B cell (primary cell): Measurements from ENCODE around the gene SYNJ2. TPM values are rescaled to one million over a fixed set of nuclear protein-coding genes. Genes with fewer than 3 reads are reported as not detected.

Experiments used
- ATAC-seq: fragments of 200-7000 bp; cut with Tn5 transposase; one replicate; pipeline ENCODE4 v1.10.0; 2021; ENCODE audit warnings: low read depth, mild to moderate bottlenecking, moderate number of reproducible peaks, moderate library complexity
- CTCF ChIA-PET: fragments of 350-600 bp; sonication (Branson Sonifier 250); formaldehyde crosslinking; loops from one replicate; lab custom pipeline; 2021; ENCODE audit warnings: antibody characterized with exemption, inconsistent platforms; lab: Charles Lee
- POLR2A ChIA-PET: fragments of 350-600 bp; sonication (Branson Sonifier 250); formaldehyde crosslinking; loops from one replicate; lab custom pipeline; 2021; ENCODE audit warnings: antibody characterized with exemption; lab: Charles Lee
- DNase-seq: peaks from one replicate; pipeline ENCODE4 v3.0.0; 2013
- H2AFZ ChIP-seq: 2 replicates; pipeline ENCODE4 v1.6.1; 2012; ENCODE audit warnings: mild to moderate bottlenecking, low read depth, low read length; ENCODE audit not compliant: insufficient read depth, poor library complexity, severe bottlenecking
- H3K27ac ChIP-seq, 2 donors: 1 replicate in 1 of 2; 2 replicates in 1 of 2; pipeline ENCODE4 v1.5.1; 2012 to 2013; ENCODE audit warnings: low read length in 2 of 2, mild to moderate bottlenecking in 2 of 2, moderate library complexity in 1 of 2
- H3K27me3 ChIP-seq, 4 experiments: fragments of 200-600 bp in 1 of 4; sonication (generic) in 1 of 4; replicated peaks in 1 of 4; 1 replicate in 2 of 4; 2 replicates in 2 of 4; pipeline versions ENCODE4 v1.6.1 to v1.7.0; 2013 to 2016; ENCODE audit warnings: low read length in 3 of 4, mild to moderate bottlenecking in 2 of 4, mixed read lengths in 1 of 4, moderate library complexity in 1 of 4; ENCODE audit not compliant: insufficient read depth in 4 of 4, control insufficient read depth in 3 of 4; ENCODE audit errors: control extremely low read depth in 1 of 4
- H3K36me3 ChIP-seq, 2 experiments: replicated peaks in 1 of 2; 1 replicate in 1 of 2; 2 replicates in 1 of 2; pipeline versions ENCODE4 v1.6.1 to v1.7.1; 2013; ENCODE audit warnings: low read length in 1 of 2; ENCODE audit not compliant: insufficient read depth in 2 of 2, control insufficient read depth in 1 of 2; ENCODE audit errors: control extremely low read depth in 1 of 2, extremely low read depth in 1 of 2
- H3K4me1 ChIP-seq, 2 donors: fragments of 200-600 bp in 1 of 2; sonication (generic) in 1 of 2; 1 replicate in 1 of 2; 2 replicates in 1 of 2; pipeline versions ENCODE4 v1.5.1 to v1.6.1; 2013 to 2017; ENCODE audit warnings: low read length in 2 of 2; ENCODE audit not compliant: control insufficient read depth in 2 of 2, insufficient read depth in 2 of 2
- H3K4me2 ChIP-seq: replicated peaks from 2 replicates; pipeline ENCODE3; 2012; ENCODE audit warnings: mild to moderate bottlenecking, low read depth, low read length; ENCODE audit not compliant: poor library complexity, severe bottlenecking
- H3K4me3 ChIP-seq, 5 experiments: fragments of 200-600 bp in 1 of 5; sonication (generic) in 1 of 5; 1 replicate in 3 of 5; 2 replicates in 2 of 5; pipeline versions ENCODE4 v1.5.1 to v1.7.0; 2011 to 2016; ENCODE audit warnings: low read length in 4 of 5, mild to moderate bottlenecking in 4 of 5, low read depth in 2 of 5, control low read depth in 1 of 5, moderate library complexity in 1 of 5; ENCODE audit not compliant: insufficient read depth in 1 of 5; ENCODE audit errors: control extremely low read depth in 1 of 5, extremely low read depth in 1 of 5
- H3K79me2 ChIP-seq: fragments of 200-600 bp; sonication (generic); one replicate; pipeline ENCODE4 v1.6.0; 2016; ENCODE audit warnings: low read length; ENCODE audit not compliant: control insufficient read depth, insufficient read depth
- H3K9ac ChIP-seq: fragments of 200-600 bp; sonication (generic); 2 replicates; pipeline ENCODE4 v1.6.1; 2017; ENCODE audit warnings: mild to moderate bottlenecking, low read length, moderate library complexity
- H3K9me3 ChIP-seq, 3 donors: one replicate each; pipeline versions ENCODE4 v1.6.1 to v1.7.1; 2013; ENCODE audit warnings: low read length in 2 of 3; ENCODE audit not compliant: control insufficient read depth in 2 of 3, insufficient read depth in 1 of 3; ENCODE audit errors: control extremely low read depth in 1 of 3
- H4K20me1 ChIP-seq: 2 replicates; pipeline ENCODE4 v1.6.0; 2012; ENCODE audit warnings: mild to moderate bottlenecking, low read length; ENCODE audit not compliant: insufficient read depth, control insufficient read depth, poor library complexity, severe bottlenecking
- H3K27ac Mint-ChIP-seq: one replicate; pipeline ENCODE4 v1.8.0; 2021; ENCODE audit warnings: mixed read lengths
- H3K27me3 Mint-ChIP-seq: one replicate; pipeline ENCODE4 v1.8.0; 2021; ENCODE audit warnings: mixed read lengths
- H3K4me1 Mint-ChIP-seq: one replicate; pipeline ENCODE4 v1.8.0; 2021; ENCODE audit warnings: mixed read lengths
- H3K4me3 Mint-ChIP-seq: one replicate; pipeline ENCODE4 v1.8.0; 2021; ENCODE audit warnings: mixed read lengths
- H3K9me3 Mint-ChIP-seq: one replicate; pipeline ENCODE4 v1.8.0; 2022; ENCODE audit warnings: mixed read lengths; ENCODE audit not compliant: insufficient read depth
- EZH2 ChIP-seq: IDR thresholded peaks from 2 replicates; pipeline ENCODE4 v1.6.1; 2012; ENCODE audit warnings: borderline replicate concordance, low read depth, mild to moderate bottlenecking, moderate library complexity, low read length; ENCODE audit not compliant: insufficient read depth, poor library complexity, severe bottlenecking
- WGBS: methylation state at CpG from one replicate; pipeline ENCODE4 v1.1.5; 2013; ENCODE audit warnings: missing lambda C conversion rate; ENCODE audit not compliant: insufficient coverage; 5-methylcytosine and 5-hydroxymethylcytosine counted together
- intact Hi-C: fragments of 100-400 bp; cut with micrococcal nuclease; formaldehyde crosslinking; loops from one replicate; pipeline ENCODE4 v1.10.0; 2022
- polyA plus RNA-seq: library from polyadenylated mRNA; depleted of rRNA; stranded (reverse); fragments of >200 nt; gene quantifications from 2 replicates; pipeline ENCODE4 v1.2.3, GENCODE V29; 2012
- total RNA-seq, 2 donors: library from RNA; stranded (reverse); fragments of 120-200 nt in 1 of 2; gene quantifications; 1 replicate in 1 of 2; 2 replicates in 1 of 2; pipeline versions ENCODE4 v1.2.3 to v1.2.4, GENCODE V29; 2013 to 2022
- TF ChIP-seq, protein P1 (sequence below): fragments of 200-600 bp; IDR thresholded peaks from one replicate; pipeline ENCODE4 v1.8.0; 2022; ENCODE audit warnings: antibody characterized with exemption, mild to moderate bottlenecking

Gene SYNJ2
- total and polyA plus RNA-seq, 2 donors (not counting 1 experiment from before 2014, with no cell fraction given) = 5.2 to 11.4 TPM

DNA sequence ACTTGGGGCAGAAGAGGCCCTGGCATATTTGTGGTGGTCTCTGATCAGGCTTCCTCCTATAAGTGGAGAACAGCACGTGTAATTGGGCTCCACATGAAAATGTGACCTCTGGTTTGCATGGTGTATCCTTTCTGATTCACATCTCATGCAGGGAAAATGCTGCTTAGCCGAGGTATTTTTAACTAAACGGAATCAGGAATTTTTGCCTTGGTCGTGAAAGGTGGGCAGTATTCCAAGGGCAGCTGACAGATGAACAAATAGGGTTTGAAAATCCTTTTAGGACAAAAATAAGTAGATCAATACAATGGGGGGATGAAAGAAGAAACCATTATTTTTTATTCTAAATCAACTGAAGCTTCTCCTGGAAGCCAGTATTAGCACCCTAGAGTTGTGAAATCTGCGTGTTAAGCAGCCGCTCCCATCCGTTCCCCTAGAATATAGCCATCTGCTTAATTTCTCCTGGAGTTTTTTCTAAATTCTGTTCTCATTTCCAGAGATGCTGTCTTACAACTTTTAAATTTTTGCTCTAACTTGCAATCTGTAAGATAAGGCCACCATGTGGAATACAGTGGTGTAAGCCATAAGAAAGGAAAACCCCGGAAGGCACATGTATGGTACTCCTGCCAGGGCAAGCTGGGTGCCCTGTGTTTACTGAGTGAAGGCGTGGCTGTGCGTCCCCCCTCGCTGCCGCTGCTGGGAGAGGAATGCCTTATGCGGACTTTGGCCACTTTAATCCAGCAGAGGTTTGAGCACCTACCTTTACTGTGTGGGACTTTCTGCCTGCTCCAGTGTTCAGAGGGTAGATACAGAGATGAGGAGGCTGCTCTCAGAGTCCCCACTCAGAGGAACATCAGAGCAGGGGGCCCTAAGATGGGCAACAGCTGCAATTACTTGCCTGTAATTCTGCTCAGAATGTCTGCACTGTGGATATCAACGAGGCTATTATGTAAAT, 52.4 kb downstream of the SYNJ2 start:
- no peaks in the 10 kb centered on the region for H3K27me3 Mint-ChIP-seq
- POLR2A ChIA-PET = no interaction called here
- no peak overlapping the region for H3K4me3 Mint-ChIP-seq
- no peaks in the 10 kb centered on the region for H3K79me2 ChIP-seq
- no peaks in the 10 kb centered on the region for H4K20me1 ChIP-seq
- 96% methylated on average over 11 of the region's 14 CpGs for WGBS
- no peaks in the 10 kb centered on the region for H3K9me3 ChIP-seq
- H3K4me1 ChIP-seq = peaks cover 12 to 20% of the 10 kb centered on the region in 2 donors
- intact Hi-C loops = loop anchor here (5.0 kb wide), 1 partner anchor 272 kb away; no protein-coding TSS in a partner anchor
- DNase-seq = no peak
- no peak overlapping the region for H3K4me2 ChIP-seq
- CTCF ChIA-PET = interaction anchor here (0.6 kb wide), 1 partner anchor 37 kb away, joined by 3 read pairs; no protein-coding TSS in a partner anchor
- TF ChIP-seq, protein P1, sequence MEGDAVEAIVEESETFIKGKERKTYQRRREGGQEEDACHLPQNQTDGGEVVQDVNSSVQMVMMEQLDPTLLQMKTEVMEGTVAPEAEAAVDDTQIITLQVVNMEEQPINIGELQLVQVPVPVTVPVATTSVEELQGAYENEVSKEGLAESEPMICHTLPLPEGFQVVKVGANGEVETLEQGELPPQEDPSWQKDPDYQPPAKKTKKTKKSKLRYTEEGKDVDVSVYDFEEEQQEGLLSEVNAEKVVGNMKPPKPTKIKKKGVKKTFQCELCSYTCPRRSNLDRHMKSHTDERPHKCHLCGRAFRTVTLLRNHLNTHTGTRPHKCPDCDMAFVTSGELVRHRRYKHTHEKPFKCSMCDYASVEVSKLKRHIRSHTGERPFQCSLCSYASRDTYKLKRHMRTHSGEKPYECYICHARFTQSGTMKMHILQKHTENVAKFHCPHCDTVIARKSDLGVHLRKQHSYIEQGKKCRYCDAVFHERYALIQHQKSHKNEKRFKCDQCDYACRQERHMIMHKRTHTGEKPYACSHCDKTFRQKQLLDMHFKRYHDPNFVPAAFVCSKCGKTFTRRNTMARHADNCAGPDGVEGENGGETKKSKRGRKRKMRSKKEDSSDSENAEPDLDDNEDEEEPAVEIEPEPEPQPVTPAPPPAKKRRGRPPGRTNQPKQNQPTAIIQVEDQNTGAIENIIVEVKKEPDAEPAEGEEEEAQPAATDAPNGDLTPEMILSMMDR = no peak
- no peak for TF ChIP-seq EZH2
- H3K36me3 ChIP-seq = peaks cover 0 to 9% of the 10 kb centered on the region in 2 experiments
- H3K4me1 Mint-ChIP-seq = peaks cover 20% of the 10 kb centered on the region
- H2AFZ ChIP-seq = no peak overlapping the region
- H3K9me3 Mint-ChIP-seq = no peaks in the 10 kb centered on the region
- ATAC-seq = no peak
- no peak overlapping the region for H3K27ac Mint-ChIP-seq
- no peak overlapping the region for H3K4me3 ChIP-seq
- no peak overlapping the region for H3K9ac ChIP-seq
- no peaks in the 10 kb centered on the region for H3K27me3 ChIP-seq
- no peak overlapping the region for H3K27ac ChIP-seq

DNA sequence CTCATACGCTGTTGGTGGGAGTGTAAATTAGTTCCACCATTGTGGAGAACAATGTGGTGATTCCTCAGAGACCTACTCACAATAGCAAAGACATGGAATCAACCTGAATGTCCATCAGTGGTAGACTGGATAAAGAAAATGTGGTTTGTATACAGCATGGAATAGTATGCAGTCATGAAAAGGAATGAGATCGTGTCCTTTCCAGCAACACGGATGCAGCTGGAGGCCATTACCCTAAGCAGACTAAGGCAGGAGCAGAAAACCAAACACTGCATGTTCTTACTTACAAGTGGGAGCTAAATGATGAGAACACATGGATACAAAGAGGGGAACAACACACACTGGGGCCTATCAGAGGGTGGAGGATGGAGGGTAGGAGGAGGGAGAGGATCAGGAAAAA, 54.6 kb downstream of the SYNJ2 start:
- H3K4me2 ChIP-seq = no peak overlapping the region
- H3K4me1 Mint-ChIP-seq = peaks cover 12% of the 10 kb centered on the region
- no peak overlapping the region for H3K27ac ChIP-seq
- intact Hi-C loops = no loop called here
- peaks cover 8 to 14% of the 10 kb centered on the region in 2 donors for H3K4me1 ChIP-seq
- H4K20me1 ChIP-seq = no peaks in the 10 kb centered on the region
- no peak overlapping the region for H3K4me3 ChIP-seq
- 100% methylated on average over 1 of the region's 3 CpGs for WGBS
- H3K27me3 Mint-ChIP-seq = no peaks in the 10 kb centered on the region
- peaks cover 0 to 9% of the 10 kb centered on the region in 2 experiments for H3K36me3 ChIP-seq
- ATAC-seq (no peak), DNase-seq (no peak)
- ChIA-PET POLR2A (interaction anchor here (0.7 kb wide), 1 partner anchor 20 kb away, joined by 3 read pairs; no protein-coding TSS in a partner anchor), CTCF (interaction anchor here (0.6 kb wide), 1 partner anchor 278 kb away, joined by 3 read pairs; no protein-coding TSS in a partner anchor)
- H3K9ac ChIP-seq = no peak overlapping the region
- no peaks in the 10 kb centered on the region for H3K79me2 ChIP-seq
- no peak overlapping the region for H2AFZ ChIP-seq
- no peak overlapping the region for H3K27ac Mint-ChIP-seq
- no peaks in the 10 kb centered on the region for H3K27me3 ChIP-seq
- no peak overlapping the region for H3K4me3 Mint-ChIP-seq
- H3K9me3 ChIP-seq = no peaks in the 10 kb centered on the region
- TF ChIP-seq, protein P1 = no peak
- TF ChIP-seq EZH2 = no peak
- no peaks in the 10 kb centered on the region for H3K9me3 Mint-ChIP-seq
